GM12875 (cell line): ENCODE data around the gene GPR152.
"Not testable (repeated sequence)": the region's sequence is repeated elsewhere in the genome, so short reads cannot be mapped to it uniquely, and the experiment has no call there.

ENCODE experiments used
- H3K4me3 ChIP-seq: one replicate; pipeline ENCODE4 v1.5.1; 2011; ENCODE audit warnings: low read depth, low read length, control low read depth
- CTCF ChIP-seq: IDR thresholded peaks from 2 replicates; pipeline ENCODE4 v1.5.1; 2011; ENCODE audit warnings: low read depth, mild to moderate bottlenecking, control low read depth, inconsistent platforms, low read length, moderate library complexity, borderline replicate concordance; ENCODE audit not compliant: insufficient read depth

Gene GPR152

GRCh38 chr11:67492069-67492727, 39.7 kb upstream of the GPR152 start:
- TF ChIP-seq CTCF: no peak
- H3K4me3 ChIP-seq: no peak overlapping the region

- no peak for TF ChIP-seq CTCF
- H3K4me3 ChIP-seq: no peak overlapping the region
Measured at GRCh38 chr11:67491276-67492068, 38.9 kb upstream of the GPR152 start.

- H3K4me3 ChIP-seq: no peak overlapping the region
- no peak for TF ChIP-seq CTCF
Measured at GRCh38 chr11:67490727-67491065, 38.2 kb upstream of the GPR152 start.

GRCh38 chr11:67489885-67490726, 37.6 kb upstream of the GPR152 start:
- TF ChIP-seq CTCF: no peak
- no peak overlapping the region for H3K4me3 ChIP-seq

GRCh38 chr11:67489203-67489884, 36.8 kb upstream of the GPR152 start:
- no peak for TF ChIP-seq CTCF

GRCh38 chr11:67486481-67487195, 34.1 kb upstream of the GPR152 start:
- peak overlapping the region; percentile 19 for H3K4me3 ChIP-seq

More at GRCh38 chr11:67489203-67489884, 36.8 kb upstream of the GPR152 start:
- H3K4me3 ChIP-seq: no peak overlapping the region

GRCh38 chr11:67485873-67486361, 33.4 kb upstream of the GPR152 start:
- H3K4me3 ChIP-seq: not testable (repeated sequence)

More at GRCh38 chr11:67486481-67487195, 34.1 kb upstream of the GPR152 start:
- no peak for TF ChIP-seq CTCF
